K562 (cell line): Measurements from ENCODE around the gene WDR20. TPM values are rescaled to one million over a fixed set of nuclear protein-coding genes. Genes with fewer than 3 reads are reported as not detected.

ENCODE experiments used
- BACH1 ChIP-seq: fragments of 200-800 bp; sonication (Bioruptor generic); IDR thresholded peaks from 2 replicates; pipeline ENCODE4 v1.6.1; 2016; ENCODE audit warnings: missing genetic modification characterization, missing compliant biosample characterization
- C11orf30 ChIP-seq: fragments of 450-650 bp; IDR thresholded peaks from 2 replicates; pipeline ENCODE4 v1.6.1; 2016; ENCODE audit warnings: low read depth, mild to moderate bottlenecking
- HDAC6 ChIP-seq: IDR thresholded peaks from 2 replicates; pipeline ENCODE4 v1.6.1; 2012; ENCODE audit warnings: low read depth, mild to moderate bottlenecking, control low read depth, inconsistent platforms, low read length, moderate library complexity
- HMG20B ChIP-seq: fragments of 250-450 bp; sonication (Bioruptor Pico); IDR thresholded peaks from 2 replicates; pipeline ENCODE4 v1.5.0; 2021; ENCODE audit warnings: mild to moderate bottlenecking
- IRF1 ChIP-seq: sonication (generic); formaldehyde crosslinking; IDR thresholded peaks from 2 replicates; pipeline ENCODE4 v1.8.0; 2022; ENCODE audit warnings: missing genetic modification reagents, mild to moderate bottlenecking, borderline replicate concordance
- JUND ChIP-seq, 2 experiments: IDR thresholded peaks; 2 replicates in 1 of 2; 3 replicates in 1 of 2; pipeline ENCODE4 v1.6.1; 2011; ENCODE audit warnings: borderline replicate concordance in 2 of 2, low read depth in 2 of 2, low read length in 2 of 2, improper control_type of control experiment in 1 of 2, missing biosample characterization in 1 of 2, missing genetic modification characterization in 1 of 2, missing genetic modification reagents in 1 of 2
- KAT8 ChIP-seq: fragments of 450-650 bp; IDR thresholded peaks from 2 replicates; pipeline ENCODE4 v1.6.1; 2016; ENCODE audit warnings: low read depth, mild to moderate bottlenecking
- MNT ChIP-seq, 2 experiments: fragments of 450-650 bp; conservative IDR thresholded peaks; 2 replicates each; pipeline ENCODE4 v1.6.1; 2017; ENCODE audit warnings: mild to moderate bottlenecking in 2 of 2, moderate library complexity in 2 of 2
- PCBP1 ChIP-seq: fragments of 200-400 bp; formaldehyde crosslinking; IDR thresholded peaks from 2 replicates; pipeline ENCODE4 v1.6.1; 2018; ENCODE audit warnings: mild to moderate bottlenecking, low read depth, low read length; ENCODE audit not compliant: poor library complexity, severe bottlenecking
- PHF21A ChIP-seq: fragments of 450-650 bp; IDR thresholded peaks from 2 replicates; pipeline ENCODE4 v1.6.1; 2017; ENCODE audit warnings: low read depth, borderline replicate concordance
- PKNOX1 ChIP-seq: fragments of 450-650 bp; IDR thresholded peaks from 2 replicates; pipeline ENCODE4 v1.6.1; 2016
- RAD21 ChIP-seq, 2 experiments: fragments of 250-450 bp in 1 of 2; fragments of 450-650 bp in 1 of 2; sonication (Bioruptor Pico) in 1 of 2; formaldehyde crosslinking in 1 of 2; IDR thresholded peaks in 1 of 2; conservative IDR thresholded peaks in 1 of 2; 2 replicates each; pipeline versions ENCODE4 v1.4.0 to v1.8.0; 2020 to 2022; ENCODE audit warnings: mild to moderate bottlenecking in 2 of 2, moderate library complexity in 1 of 2
- RFX5 ChIP-seq: IDR thresholded peaks from 2 replicates; pipeline ENCODE4 v1.6.1; 2011; ENCODE audit warnings: low read depth, mild to moderate bottlenecking, improper control_type of control experiment, low read length
- SAFB ChIP-seq: fragments of 200-400 bp; formaldehyde crosslinking; IDR thresholded peaks from 2 replicates; pipeline ENCODE4 v1.6.1; 2017; ENCODE audit warnings: low read depth, low read length, borderline replicate concordance
- SIRT6 ChIP-seq: IDR thresholded peaks from one replicate; pipeline ENCODE4 v1.6.1; 2012; ENCODE audit warnings: low read depth, mild to moderate bottlenecking, control low read depth, inconsistent platforms, low read length, moderate library complexity
- SNRNP70 ChIP-seq: fragments of 200-400 bp; formaldehyde crosslinking; optimal IDR thresholded peaks from 2 replicates; pipeline ENCODE3; 2017; ENCODE audit warnings: low read depth, low read length
- TAF9B ChIP-seq: fragments of 450-650 bp; IDR thresholded peaks from 2 replicates; pipeline ENCODE4 v1.6.1; 2018; ENCODE audit warnings: mild to moderate bottlenecking; ENCODE audit not compliant: partially characterized antibody
- THAP12 ChIP-seq: fragments of 250-450 bp; sonication (Bioruptor Pico); IDR thresholded peaks from 2 replicates; pipeline ENCODE4 v1.9.0; 2021; ENCODE audit warnings: mild to moderate bottlenecking, inconsistent platforms
- XRCC3 ChIP-seq: fragments of 450-650 bp; IDR thresholded peaks from 2 replicates; pipeline ENCODE4 v1.6.1; 2017; ENCODE audit warnings: mild to moderate bottlenecking, moderate library complexity
- ZNF444 ChIP-seq: fragments of 250-450 bp; sonication (Bioruptor Pico); IDR thresholded peaks from 2 replicates; pipeline ENCODE4 v1.4.0; 2020; ENCODE audit warnings: mild to moderate bottlenecking, moderate library complexity
- polyA plus RNA-seq, 8 experiments: library from polyadenylated mRNA; depleted of rRNA in 4 of 8; stranded (reverse) in 5 of 8; unstranded in 3 of 8; fragments of >200 nt; fragmentation: Nextera tagmentation in 2 of 8; fragmentation: Illumina TruSeq in 1 of 8; extraction: Ambion mirVana in 2 of 8; extraction: Trizol in 1 of 8; gene quantifications; 2 replicates each; pipeline versions ENCODE4 v1.2.1 to v1.2.3, GENCODE V29; 2011 to 2014; ENCODE audit warnings: inconsistent platforms in 1 of 8, missing spikeins in 1 of 8
- total RNA-seq, 7 experiments: library from RNA; depleted of rRNA in 6 of 7; stranded (reverse); fragments of >200 nt in 6 of 7; fragmentation: Illumina TruSeq in 2 of 7; extraction: Trizol in 2 of 7; gene quantifications; 2 replicates each; pipeline versions ENCODE4 v1.2.1 to v1.2.3, GENCODE V29; 2011 to 2021; ENCODE audit warnings: low replicate concordance in 1 of 7
- TF ChIP-seq, protein P1 (sequence below): fragments of 250-450 bp; sonication (Bioruptor Pico); IDR thresholded peaks from 2 replicates; pipeline ENCODE4 v1.4.0; 2020

Gene WDR20
- total and polyA plus RNA-seq, 9 of the 15 experiments (the other 6 are each of a cell fraction or from before 2014, with no cell fraction given): 7.0 to 15.3 (median 11.8) TPM

DNA sequence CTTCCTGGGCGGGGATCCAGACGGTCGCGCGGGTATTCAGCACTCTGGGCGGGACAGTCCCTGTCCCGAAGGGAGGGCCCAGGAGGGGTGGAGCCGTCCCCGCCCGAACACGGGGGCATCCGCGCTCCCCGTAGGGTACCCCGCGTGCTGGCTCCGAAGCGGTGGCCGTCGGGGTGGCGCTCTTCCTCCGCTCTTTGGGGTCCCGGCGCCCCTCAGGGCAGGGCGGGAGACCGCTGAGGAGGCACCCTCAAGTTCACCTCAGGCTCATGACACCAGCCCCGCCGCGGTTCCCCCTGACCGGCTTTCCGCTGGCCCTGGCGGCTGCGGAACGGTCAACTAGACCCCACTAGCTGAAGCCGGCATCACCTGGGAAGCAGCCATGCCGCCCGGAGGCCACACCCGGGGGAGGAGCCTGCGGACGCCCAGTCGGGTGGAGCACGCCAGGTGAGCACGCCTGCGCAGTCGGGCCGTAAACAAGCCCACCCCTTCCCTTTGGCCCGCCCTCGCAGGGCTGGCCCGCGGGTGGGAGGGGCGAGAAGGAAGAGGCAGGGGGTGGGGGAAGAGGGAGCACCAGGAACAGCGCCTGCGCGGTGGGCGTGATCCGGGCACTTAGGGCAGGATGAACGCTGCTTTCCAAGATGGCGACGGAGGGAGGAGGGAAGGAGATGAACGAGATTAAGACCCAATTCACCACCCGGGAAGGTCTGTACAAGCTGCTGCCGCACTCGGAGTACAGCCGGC, at the start of gene WDR20 (continued):
- TF ChIP-seq SAFB: no peak
- TF ChIP-seq PHF21A: no peak
- TF ChIP-seq SIRT6: no peak
- no peak for TF ChIP-seq IRF1
- TF ChIP-seq, protein P1, sequence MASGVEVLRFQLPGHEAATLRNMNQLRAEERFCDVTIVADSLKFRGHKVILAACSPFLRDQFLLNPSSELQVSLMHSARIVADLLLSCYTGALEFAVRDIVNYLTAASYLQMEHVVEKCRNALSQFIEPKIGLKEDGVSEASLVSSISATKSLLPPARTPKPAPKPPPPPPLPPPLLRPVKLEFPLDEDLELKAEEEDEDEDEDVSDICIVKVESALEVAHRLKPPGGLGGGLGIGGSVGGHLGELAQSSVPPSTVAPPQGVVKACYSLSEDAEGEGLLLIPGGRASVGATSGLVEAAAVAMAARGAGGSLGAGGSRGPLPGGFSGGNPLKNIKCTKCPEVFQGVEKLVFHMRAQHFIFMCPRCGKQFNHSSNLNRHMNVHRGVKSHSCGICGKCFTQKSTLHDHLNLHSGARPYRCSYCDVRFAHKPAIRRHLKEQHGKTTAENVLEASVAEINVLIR (CRISPR knock-in tag): no peak
- no peak for TF ChIP-seq HDAC6
- peak; percentile 86 to 92 for TF ChIP-seq MNT (conservative IDR thresholded peaks at IDR 0.05)
- TF ChIP-seq PKNOX1: no peak
- no peak for TF ChIP-seq KAT8
- TF ChIP-seq RFX5: no peak
- TF ChIP-seq C11orf30: no peak
- no peak for TF ChIP-seq THAP12
- TF ChIP-seq HMG20B (CRISPR knock-in tag): no peak
- TF ChIP-seq JUND (IDR thresholded peaks at IDR 0.05; ENCODE audit: borderline replicate concordance, low read depth, low read length): no peak
- no peak for TF ChIP-seq JUND (tag; IDR thresholded peaks at IDR 0.05; ENCODE audit: borderline replicate concordance, low read depth, low read length)
- TF ChIP-seq BACH1 (tag): no peak
- no peak for TF ChIP-seq PCBP1
- no peak for TF ChIP-seq SNRNP70
- peak; percentile 31 for TF ChIP-seq TAF9B
- TF ChIP-seq RAD21 (CRISPR knock-in tag; conservative IDR thresholded peaks at IDR 0.05 in 1 of 2, IDR thresholded peaks at IDR 0.05 in 1 of 2): no peak
- TF ChIP-seq ZNF444 (CRISPR knock-in tag): no peak
- TF ChIP-seq XRCC3: no peak
